Peyer's patch (tissue), 4 donors: Measurements from ENCODE around the gene RNF31. TPM values are rescaled to one million over a fixed set of nuclear protein-coding genes. Genes with fewer than 3 reads are reported as not detected.

ENCODE experiments used
- DNase-seq, 3 donors: peaks; one replicate each; pipeline ENCODE4 v3.0.0-alpha.2; 2017 to 2019
- H3K27ac ChIP-seq, 4 donors: fragments of 200-600 bp; sonication (generic); one replicate each; pipeline ENCODE4 v1.5.1; 2016 to 2019
- H3K27me3 ChIP-seq, 2 donors: fragments of 200-600 bp; sonication (generic); one replicate each; pipeline ENCODE4 v1.5.1; 2019
- H3K36me3 ChIP-seq, 3 donors: fragments of 200-600 bp; sonication (generic); one replicate each; pipeline ENCODE4 v1.5.1; 2016 to 2019
- H3K4me1 ChIP-seq, 4 donors: fragments of 200-600 bp; sonication (generic); one replicate each; pipeline ENCODE4 v1.5.1; 2016 to 2019
- H3K4me3 ChIP-seq, 4 donors: fragments of 200-600 bp; sonication (generic); 1 replicate in 3 of 4; 2 replicates in 1 of 4; pipeline ENCODE4 v1.5.1; 2016 to 2019; ENCODE audit warnings: mild to moderate bottlenecking in 1 of 4
- H3K9me3 ChIP-seq, 4 donors: fragments of 200-600 bp; sonication (generic); one replicate each; pipeline ENCODE4 v1.5.1; 2016 to 2019; ENCODE audit warnings: mild to moderate bottlenecking in 1 of 4
- CTCF ChIP-seq, 6 experiments: fragments of 450-650 bp in 4 of 6; fragments of 200-600 bp in 2 of 6; sonication (generic) in 1 of 6; IDR thresholded peaks; one replicate each; pipeline ENCODE4 v1.5.1; 2017 to 2019; ENCODE audit warnings: antibody characterized with exemption in 6 of 6, mild to moderate bottlenecking in 3 of 6, moderate library complexity in 1 of 6
- POLR2A ChIP-seq, 2 donors: fragments of 450-650 bp; IDR thresholded peaks; one replicate each; pipeline ENCODE4 v1.5.1; 2017; ENCODE audit warnings: antibody characterized with exemption in 2 of 2, mild to moderate bottlenecking in 2 of 2, moderate library complexity in 2 of 2
- total RNA-seq, 4 donors: library from RNA; depleted of rRNA; stranded (reverse); fragments of >200 nt; gene quantifications; one replicate each; pipeline ENCODE4 v1.1.0, GENCODE V29; 2016

Gene RNF31
- total RNA-seq, 4 donors from 2014 or later: 46.4 to 90.8 (median 71.1) TPM

GRCh38 chr14:24159777-24160498 is 12.6 kb downstream of the RNF31 start:
- peaks cover 5 to 31% (median 15%) of the 10 kb centered on the region in 4 donors for H3K4me1 ChIP-seq
- no peaks in the 10 kb centered on the region for H3K27me3 ChIP-seq
- TF ChIP-seq CTCF (IDR thresholded peaks at IDR 0.05) (no peak), POLR2A (IDR thresholded peaks at IDR 0.05) (no peak)
- peak in 1 of 3 donors; percentile 50 for DNase-seq
- peak overlapping the region; percentile 91 to 96 (median 95) for H3K27ac ChIP-seq
- no peaks in the 10 kb centered on the region for H3K9me3 ChIP-seq
- H3K36me3 ChIP-seq: peaks cover 0 to 69% (median 7%) of the 10 kb centered on the region in 3 donors
- H3K4me3 ChIP-seq: no peak overlapping the region

GRCh38 chr14:24160499-24160849 is 13.2 kb downstream of the RNF31 start:
- Histone ChIP-seq H3K27me3 (no peaks in the 10 kb centered on the region), H3K4me1 (peaks cover 5 to 31% (median 15%) of the 10 kb centered on the region in 4 donors), H3K36me3 (peaks cover 0 to 69% (median 7%) of the 10 kb centered on the region in 3 donors), H3K9me3 (no peaks in the 10 kb centered on the region), H3K4me3 (peak overlapping the region in 1 of 4 donors; percentile 63), H3K27ac (peak overlapping the region; percentile 91 to 96 (median 95))
- DNase-seq: no peak
- TF ChIP-seq CTCF (IDR thresholded peaks at IDR 0.05): no peak
- TF ChIP-seq POLR2A (IDR thresholded peaks at IDR 0.05): no peak

GRCh38 chr14:24160850-24161804 is 13.8 kb downstream of the RNF31 start, which contains the start of gene IRF9:
TSS of gene IRF9 (plus strand) at chr14:24161265. CDS start at chr14:24162145, 880 bp downstream.
- TF ChIP-seq POLR2A (IDR thresholded peaks at IDR 0.05) (peak; percentile 68 to 80), CTCF (IDR thresholded peaks at IDR 0.05) (peak; percentile 95 to 99 (median 98))
- Histone ChIP-seq H3K36me3 (peaks cover 0 to 69% (median 5%) of the 10 kb centered on the region in 3 donors), H3K27me3 (no peaks in the 10 kb centered on the region), H3K4me3 (peak within 1 kb of the TSS; percentile 53 to 77 (median 68)), H3K9me3 (no peaks in the 10 kb centered on the region), H3K27ac (peak within 1 kb of the TSS; percentile 91 to 96 (median 95)), H3K4me1 (peaks cover 5 to 31% (median 15%) of the 10 kb centered on the region in 4 donors)
- peak; percentile 97 to 99 (median 99) for DNase-seq

GRCh38 chr14:24162093-24162492 is 14.8 kb downstream of the RNF31 start:
- no peaks in the 10 kb centered on the region for H3K9me3 ChIP-seq
- peak overlapping the region; percentile 91 to 96 (median 95) for H3K27ac ChIP-seq
- peaks cover 0 to 69% (median 3%) of the 10 kb centered on the region in 3 donors for H3K36me3 ChIP-seq
- peak overlapping the region; percentile 53 to 77 (median 68) for H3K4me3 ChIP-seq
- no peak for TF ChIP-seq POLR2A (IDR thresholded peaks at IDR 0.05)
- TF ChIP-seq CTCF (IDR thresholded peaks at IDR 0.05): no peak
- H3K4me1 ChIP-seq: peaks cover 5 to 31% (median 15%) of the 10 kb centered on the region in 4 donors
- peak in 1 of 3 donors; percentile 37 for DNase-seq
- no peaks in the 10 kb centered on the region for H3K27me3 ChIP-seq

- peaks cover 0 to 70% (median 0%) of the 10 kb centered on the region in 3 donors for H3K36me3 ChIP-seq
- no peaks in the 10 kb centered on the region for H3K27me3 ChIP-seq
- no peak overlapping the region for H3K27ac ChIP-seq
- DNase-seq: peak in 1 of 3 donors; percentile 35
- no peak overlapping the region for H3K4me3 ChIP-seq
- no peaks in the 10 kb centered on the region for H3K9me3 ChIP-seq
- TF ChIP-seq CTCF (IDR thresholded peaks at IDR 0.05) (no peak), POLR2A (IDR thresholded peaks at IDR 0.05) (no peak)
- peaks cover 5 to 31% (median 15%) of the 10 kb centered on the region in 4 donors for H3K4me1 ChIP-seq
These were observed 17.3 kb downstream of the RNF31 start for GRCh38 chr14:24164518-24164991.
